ENCODE data around the gene CHRNA9. TPM values are rescaled to one million over a fixed set of nuclear protein-coding genes. Genes with fewer than 3 reads are reported as not detected.

CHRNA9 gene
- total RNA-seq, 1 experiment from 2014 or later = 2.0 TPM

DNA sequence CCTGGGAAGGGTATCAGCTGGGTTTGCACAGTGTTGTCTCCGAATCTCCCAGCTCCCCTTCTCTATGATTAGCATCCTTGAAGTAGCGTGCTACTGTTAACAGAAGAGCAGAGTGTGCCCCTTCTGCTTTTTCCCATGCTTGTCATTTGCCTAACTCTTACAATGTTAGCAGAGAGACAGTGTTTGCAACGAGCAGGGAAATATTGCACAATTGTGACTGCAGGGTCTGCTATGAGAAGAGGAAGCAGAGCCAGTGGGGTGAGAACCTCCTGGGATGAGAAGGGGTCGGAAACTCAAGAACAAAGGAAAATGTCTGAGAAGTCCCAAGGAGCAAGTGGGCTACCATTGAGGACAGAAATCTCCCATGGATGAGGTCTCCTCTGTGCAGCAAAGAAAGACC is 7.8 kb upstream of the CHRNA9 start:
- DNase-seq (ENCODE audit: unreplicated experiment) = no peak
- ChIA-PET CTCF (interaction anchor here (1.0 to 4.9 kb wide), 4 partner anchors 11 to 177 kb away, joined by 3 to 53 read pairs (median 13); no protein-coding TSS in a partner anchor), POLR2A (no interaction called here)
- TF ChIP-seq, protein P1, sequence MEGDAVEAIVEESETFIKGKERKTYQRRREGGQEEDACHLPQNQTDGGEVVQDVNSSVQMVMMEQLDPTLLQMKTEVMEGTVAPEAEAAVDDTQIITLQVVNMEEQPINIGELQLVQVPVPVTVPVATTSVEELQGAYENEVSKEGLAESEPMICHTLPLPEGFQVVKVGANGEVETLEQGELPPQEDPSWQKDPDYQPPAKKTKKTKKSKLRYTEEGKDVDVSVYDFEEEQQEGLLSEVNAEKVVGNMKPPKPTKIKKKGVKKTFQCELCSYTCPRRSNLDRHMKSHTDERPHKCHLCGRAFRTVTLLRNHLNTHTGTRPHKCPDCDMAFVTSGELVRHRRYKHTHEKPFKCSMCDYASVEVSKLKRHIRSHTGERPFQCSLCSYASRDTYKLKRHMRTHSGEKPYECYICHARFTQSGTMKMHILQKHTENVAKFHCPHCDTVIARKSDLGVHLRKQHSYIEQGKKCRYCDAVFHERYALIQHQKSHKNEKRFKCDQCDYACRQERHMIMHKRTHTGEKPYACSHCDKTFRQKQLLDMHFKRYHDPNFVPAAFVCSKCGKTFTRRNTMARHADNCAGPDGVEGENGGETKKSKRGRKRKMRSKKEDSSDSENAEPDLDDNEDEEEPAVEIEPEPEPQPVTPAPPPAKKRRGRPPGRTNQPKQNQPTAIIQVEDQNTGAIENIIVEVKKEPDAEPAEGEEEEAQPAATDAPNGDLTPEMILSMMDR (IDR thresholded peaks at IDR 0.05; ENCODE audit: unreplicated experiment) = no peak
- Mint-ChIP-seq H3K36me3 (ENCODE audit: insufficient read depth, unreplicated experiment) (peaks cover 10% of the 10 kb centered on the region), H3K4me3 (ENCODE audit: unreplicated experiment) (no peak overlapping the region), H3K4me1 (ENCODE audit: insufficient read depth, unreplicated experiment) (peaks cover 9% of the 10 kb centered on the region), H3K27ac (ENCODE audit: low read depth, unreplicated experiment) (no peak overlapping the region), H3K9me3 (ENCODE audit: unreplicated experiment) (no peaks in the 10 kb centered on the region), H3K27me3 (ENCODE audit: insufficient read depth, unreplicated experiment) (no peaks in the 10 kb centered on the region)
- intact Hi-C loops (cut with micrococcal nuclease) = loop anchor here (5.0 to 10.0 kb wide), 2 partner anchors 300 to 633 kb away; partner anchors contain the start of genes RBM47 and UBE2K
- no TSS peak for BruUV-seq (replicated peaks)

DNA sequence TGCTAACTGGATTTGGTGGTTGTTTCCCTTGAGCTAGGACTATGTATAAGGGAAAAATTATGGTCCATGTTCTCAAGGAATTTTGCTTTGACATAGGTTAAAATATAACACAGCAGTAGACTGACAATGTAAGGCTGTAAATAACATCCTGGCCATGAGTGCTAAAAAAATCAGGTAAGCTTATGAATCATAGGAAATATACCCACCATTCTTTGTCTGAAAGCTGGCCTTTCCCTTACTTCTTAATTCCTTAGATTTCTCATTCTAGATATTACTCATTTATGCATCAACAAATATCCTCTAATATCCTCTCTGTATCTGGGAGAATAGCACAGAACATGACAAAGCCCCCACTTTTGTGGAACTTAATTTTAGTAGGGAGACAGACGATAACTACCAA is 6.8 kb upstream of the CHRNA9 start:
- Mint-ChIP-seq H3K4me3 (ENCODE audit: unreplicated experiment) (no peak overlapping the region), H3K4me1 (ENCODE audit: insufficient read depth, unreplicated experiment) (peaks cover 9% of the 10 kb centered on the region), H3K27ac (ENCODE audit: low read depth, unreplicated experiment) (no peak overlapping the region), H3K9me3 (ENCODE audit: unreplicated experiment) (no peaks in the 10 kb centered on the region), H3K27me3 (ENCODE audit: insufficient read depth, unreplicated experiment) (no peaks in the 10 kb centered on the region), H3K36me3 (ENCODE audit: insufficient read depth, unreplicated experiment) (peaks cover 10% of the 10 kb centered on the region)
- TF ChIP-seq, protein P1 (IDR thresholded peaks at IDR 0.05; ENCODE audit: unreplicated experiment) = no peak
- DNase-seq (ENCODE audit: unreplicated experiment) = no peak
- BruUV-seq (replicated peaks) = no TSS peak
- ChIA-PET CTCF (interaction anchor here (0.6 to 4.9 kb wide), 3 partner anchors 12 to 274 kb away, joined by 3 to 53 read pairs (median 4); no protein-coding TSS in a partner anchor), POLR2A (interaction anchor here (1.3 kb wide), 1 partner anchor 19 kb away, joined by 3 read pairs; no protein-coding TSS in a partner anchor)
- intact Hi-C loops (cut with micrococcal nuclease) = loop anchor here (5.0 to 10.0 kb wide), 2 partner anchors 299 to 634 kb away; partner anchors contain the start of genes RBM47 and UBE2K

DNA sequence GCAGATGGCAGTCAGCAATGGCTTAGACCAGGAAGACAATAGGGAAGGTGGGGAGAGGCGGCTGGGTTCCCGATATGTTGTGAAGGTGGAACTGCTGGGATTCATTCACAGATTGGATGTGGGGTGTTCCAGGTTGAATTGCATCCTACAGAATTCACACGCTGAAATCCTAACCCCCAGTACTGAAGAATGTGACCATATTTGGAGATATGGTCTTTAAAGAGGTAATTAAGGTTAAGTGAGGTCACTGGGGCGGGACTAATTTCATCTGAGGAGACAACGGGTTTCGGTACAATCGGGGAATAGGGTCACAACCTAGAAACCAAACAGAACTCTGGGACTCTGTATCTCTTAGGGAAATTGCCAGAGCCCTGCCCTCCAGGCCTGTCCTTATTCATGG is 5.3 kb upstream of the CHRNA9 start:
- Mint-ChIP-seq H3K27me3 (ENCODE audit: insufficient read depth, unreplicated experiment) (no peaks in the 10 kb centered on the region), H3K4me1 (ENCODE audit: insufficient read depth, unreplicated experiment) (peaks cover 21% of the 10 kb centered on the region), H3K4me3 (ENCODE audit: unreplicated experiment) (no peak overlapping the region), H3K27ac (ENCODE audit: low read depth, unreplicated experiment) (no peak overlapping the region), H3K9me3 (ENCODE audit: unreplicated experiment) (no peaks in the 10 kb centered on the region), H3K36me3 (ENCODE audit: insufficient read depth, unreplicated experiment) (peaks cover 10% of the 10 kb centered on the region)
- CTCF ChIA-PET = interaction anchor here (0.7 kb wide), 1 partner anchor 17 kb away, joined by 3 read pairs; no protein-coding TSS in a partner anchor
- TF ChIP-seq, protein P1 (IDR thresholded peaks at IDR 0.05; ENCODE audit: unreplicated experiment) = no peak
- DNase-seq (ENCODE audit: unreplicated experiment) = no peak
- POLR2A ChIA-PET = no interaction called here
- intact Hi-C loops (cut with micrococcal nuclease) = loop anchor here (5.0 to 10.0 kb wide), 2 partner anchors 297 to 635 kb away; partner anchors contain the start of genes RBM47 and UBE2K
- no TSS peak for BruUV-seq (replicated peaks)

DNA sequence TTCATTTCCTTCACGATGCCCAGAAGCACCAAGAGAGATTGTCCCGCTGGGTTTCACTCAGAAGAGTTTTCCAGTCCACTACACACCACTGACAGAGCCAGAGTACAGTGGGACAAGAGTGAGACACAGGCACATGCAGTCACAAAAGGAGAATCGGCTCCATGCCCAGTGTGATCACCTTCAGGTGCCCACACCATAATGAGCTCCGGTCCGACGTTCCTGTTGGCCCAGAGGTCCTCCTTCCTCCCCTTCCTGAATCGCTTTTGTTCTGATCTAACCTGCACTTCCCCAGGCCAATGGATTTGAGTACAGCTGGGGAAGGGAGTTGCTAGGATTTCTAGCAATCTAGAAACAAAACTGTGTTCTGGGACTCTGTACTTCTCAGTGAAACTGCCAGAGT is 4.6 kb upstream of the CHRNA9 start:
- Mint-ChIP-seq H3K4me3 (ENCODE audit: unreplicated experiment) (no peak overlapping the region), H3K27me3 (ENCODE audit: insufficient read depth, unreplicated experiment) (no peaks in the 10 kb centered on the region), H3K36me3 (ENCODE audit: insufficient read depth, unreplicated experiment) (peaks cover 10% of the 10 kb centered on the region), H3K9me3 (ENCODE audit: unreplicated experiment) (no peaks in the 10 kb centered on the region), H3K27ac (ENCODE audit: low read depth, unreplicated experiment) (no peak overlapping the region), H3K4me1 (ENCODE audit: insufficient read depth, unreplicated experiment) (peaks cover 28% of the 10 kb centered on the region)
- no peak for DNase-seq (ENCODE audit: unreplicated experiment)
- TF ChIP-seq, protein P1 (IDR thresholded peaks at IDR 0.05; ENCODE audit: unreplicated experiment) = no peak
- POLR2A ChIA-PET = interaction anchor here (1.2 kb wide), 1 partner anchor 75 kb away, joined by 3 read pairs; no protein-coding TSS in a partner anchor
- BruUV-seq (replicated peaks) = no TSS peak
- CTCF ChIA-PET = interaction anchor here (0.5 to 0.7 kb wide), 5 partner anchors 18 to 903 kb away, joined by 3 to 4 read pairs (median 3); no protein-coding TSS in a partner anchor
- intact Hi-C loops (cut with micrococcal nuclease) = no loop called here

All from MCF 10A (cell line).